ENCODE results near the gene KCNK2.

The KCNK2 gene

DNA sequence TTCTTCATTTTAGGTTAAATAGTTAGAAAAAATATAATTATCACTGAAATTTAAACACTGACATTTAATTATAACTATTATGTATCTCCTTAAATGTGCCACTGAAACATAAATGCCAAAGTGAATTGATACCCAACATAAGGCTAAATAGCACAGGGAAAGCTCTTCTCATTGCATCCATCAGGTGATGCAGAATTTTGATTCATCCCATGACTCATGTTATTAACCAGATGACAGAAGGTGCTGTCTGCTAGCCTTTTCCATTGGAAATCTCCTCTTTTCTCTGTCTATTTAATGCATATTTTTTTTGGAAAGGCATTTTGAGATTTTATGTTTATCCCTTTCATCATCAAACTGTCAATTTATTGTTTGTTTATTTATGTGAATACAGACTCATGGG is 136.8 kb downstream of the KCNK2 start:
- Histone ChIP-seq H4K20me1 (ENCODE audit: insufficient read depth, low read length, poor library complexity, severe bottlenecking) (no peaks in the 10 kb centered on the region), H3K9ac (ENCODE audit: low read depth, low read length, poor library complexity, severe bottlenecking) (no peak overlapping the region), H3K27me3 (ENCODE audit: insufficient read depth, low read length, poor library complexity, severe bottlenecking) (no peaks in the 10 kb centered on the region), H3F3A (ENCODE audit: low read depth) (no peaks in the 10 kb centered on the region), H2AFZ (ENCODE audit: low read length) (no peak overlapping the region), H3K4me2 (ENCODE audit: low read depth, low read length, poor library complexity, severe bottlenecking) (no peak overlapping the region), H3K79me2 (ENCODE audit: insufficient read depth, low read length) (no peaks in the 10 kb centered on the region), H3K9me2 (replicated peaks; ENCODE audit: low read depth, low read length) (no peaks in the 10 kb centered on the region), H3K9me3 (ENCODE audit: insufficient read depth, low read depth, low read length) (no peaks in the 10 kb centered on the region), H3K4me3 (ENCODE audit: low read length, poor library complexity, severe bottlenecking) (no peak overlapping the region), H3K4me1 (ENCODE audit: insufficient read depth, low read length, poor library complexity, severe bottlenecking) (no peaks in the 10 kb centered on the region), H3K36me3 (ENCODE audit: insufficient read depth, low read length) (no peaks in the 10 kb centered on the region)
- no peak for TF ChIP-seq EZH2phosphoT487 (IDR thresholded peaks at IDR 0.05; ENCODE audit: borderline replicate concordance)
- TF ChIP-seq, protein P1, sequence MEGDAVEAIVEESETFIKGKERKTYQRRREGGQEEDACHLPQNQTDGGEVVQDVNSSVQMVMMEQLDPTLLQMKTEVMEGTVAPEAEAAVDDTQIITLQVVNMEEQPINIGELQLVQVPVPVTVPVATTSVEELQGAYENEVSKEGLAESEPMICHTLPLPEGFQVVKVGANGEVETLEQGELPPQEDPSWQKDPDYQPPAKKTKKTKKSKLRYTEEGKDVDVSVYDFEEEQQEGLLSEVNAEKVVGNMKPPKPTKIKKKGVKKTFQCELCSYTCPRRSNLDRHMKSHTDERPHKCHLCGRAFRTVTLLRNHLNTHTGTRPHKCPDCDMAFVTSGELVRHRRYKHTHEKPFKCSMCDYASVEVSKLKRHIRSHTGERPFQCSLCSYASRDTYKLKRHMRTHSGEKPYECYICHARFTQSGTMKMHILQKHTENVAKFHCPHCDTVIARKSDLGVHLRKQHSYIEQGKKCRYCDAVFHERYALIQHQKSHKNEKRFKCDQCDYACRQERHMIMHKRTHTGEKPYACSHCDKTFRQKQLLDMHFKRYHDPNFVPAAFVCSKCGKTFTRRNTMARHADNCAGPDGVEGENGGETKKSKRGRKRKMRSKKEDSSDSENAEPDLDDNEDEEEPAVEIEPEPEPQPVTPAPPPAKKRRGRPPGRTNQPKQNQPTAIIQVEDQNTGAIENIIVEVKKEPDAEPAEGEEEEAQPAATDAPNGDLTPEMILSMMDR (conservative IDR thresholded peaks at IDR 0.05; ENCODE audit: low read length) = no peak

DNA sequence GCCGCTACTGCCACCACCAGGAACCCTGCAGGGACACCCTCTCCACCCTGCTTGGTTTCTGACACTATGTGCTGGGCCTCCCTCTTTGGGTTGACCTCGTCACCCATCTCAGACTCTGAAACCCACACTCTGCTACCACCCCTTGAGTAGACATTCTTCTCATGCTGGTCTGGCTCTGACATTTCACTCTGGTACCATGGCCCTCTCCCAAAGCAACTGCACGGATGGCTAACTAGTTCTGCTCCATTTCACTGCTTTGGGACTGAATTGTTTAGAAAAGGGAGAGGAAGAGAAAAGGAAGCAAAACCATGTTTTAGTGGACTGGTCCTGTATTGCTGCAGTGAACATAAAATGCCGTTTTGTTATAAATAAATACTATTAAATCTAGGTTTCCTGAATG is 137.8 kb downstream of the KCNK2 start:
- H3F3A ChIP-seq (ENCODE audit: low read depth) = no peaks in the 10 kb centered on the region
- no peaks in the 10 kb centered on the region for H4K20me1 ChIP-seq (ENCODE audit: insufficient read depth, low read length, poor library complexity, severe bottlenecking)
- H3K79me2 ChIP-seq (ENCODE audit: insufficient read depth, low read length) = no peaks in the 10 kb centered on the region
- H3K9me2 ChIP-seq (replicated peaks; ENCODE audit: low read depth, low read length) = no peaks in the 10 kb centered on the region
- no peak overlapping the region for H3K9ac ChIP-seq (ENCODE audit: low read depth, low read length, poor library complexity, severe bottlenecking)
- no peak overlapping the region for H3K4me2 ChIP-seq (ENCODE audit: low read depth, low read length, poor library complexity, severe bottlenecking)
- TF ChIP-seq, protein P1 (conservative IDR thresholded peaks at IDR 0.05; ENCODE audit: low read length) = no peak
- no peak for TF ChIP-seq EZH2phosphoT487 (IDR thresholded peaks at IDR 0.05; ENCODE audit: borderline replicate concordance)
- H3K4me3 ChIP-seq (ENCODE audit: low read length, poor library complexity, severe bottlenecking) = no peak overlapping the region
- no peaks in the 10 kb centered on the region for H3K4me1 ChIP-seq (ENCODE audit: insufficient read depth, low read length, poor library complexity, severe bottlenecking)
- no peaks in the 10 kb centered on the region for H3K36me3 ChIP-seq (ENCODE audit: insufficient read depth, low read length)
- H2AFZ ChIP-seq (ENCODE audit: low read length) = no peak overlapping the region
- H3K9me3 ChIP-seq (ENCODE audit: insufficient read depth, low read depth, low read length) = no peaks in the 10 kb centered on the region
- H3K27me3 ChIP-seq (ENCODE audit: insufficient read depth, low read length, poor library complexity, severe bottlenecking) = no peaks in the 10 kb centered on the region

DNA sequence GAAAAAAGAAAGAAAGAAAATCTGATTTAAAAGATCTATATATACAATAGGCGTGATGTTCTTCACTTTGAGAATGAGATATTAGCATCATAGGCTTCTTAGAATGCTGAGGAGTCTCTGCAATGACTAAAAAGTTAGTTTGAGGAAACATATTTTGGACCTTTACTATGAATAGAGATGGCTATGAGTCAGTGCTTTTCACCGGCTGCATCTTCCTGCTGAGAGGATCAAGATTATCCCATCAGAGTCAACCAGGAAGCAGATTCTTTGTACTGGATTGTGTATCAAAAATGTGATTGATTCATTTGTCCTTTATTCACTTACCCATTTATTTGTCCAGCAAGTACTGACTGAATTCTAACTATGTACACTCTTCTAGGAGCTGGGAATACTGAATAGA is 144.2 kb downstream of the KCNK2 start:
- no peak for TF ChIP-seq EZH2phosphoT487 (IDR thresholded peaks at IDR 0.05; ENCODE audit: borderline replicate concordance)
- TF ChIP-seq, protein P1 (conservative IDR thresholded peaks at IDR 0.05; ENCODE audit: low read length) = no peak
- no peak overlapping the region for H2AFZ ChIP-seq (ENCODE audit: low read length)
- H3K27me3 ChIP-seq (ENCODE audit: insufficient read depth, low read length, poor library complexity, severe bottlenecking) = no peaks in the 10 kb centered on the region
- H3K4me1 ChIP-seq (ENCODE audit: insufficient read depth, low read length, poor library complexity, severe bottlenecking) = no peaks in the 10 kb centered on the region
- no peaks in the 10 kb centered on the region for H4K20me1 ChIP-seq (ENCODE audit: insufficient read depth, low read length, poor library complexity, severe bottlenecking)
- no peaks in the 10 kb centered on the region for H3K9me2 ChIP-seq (replicated peaks; ENCODE audit: low read depth, low read length)
- H3K36me3 ChIP-seq (ENCODE audit: insufficient read depth, low read length) = no peaks in the 10 kb centered on the region
- H3K4me2 ChIP-seq (ENCODE audit: low read depth, low read length, poor library complexity, severe bottlenecking) = no peak overlapping the region
- no peaks in the 10 kb centered on the region for H3F3A ChIP-seq (ENCODE audit: low read depth)
- no peak overlapping the region for H3K4me3 ChIP-seq (ENCODE audit: low read length, poor library complexity, severe bottlenecking)
- no peaks in the 10 kb centered on the region for H3K79me2 ChIP-seq (ENCODE audit: insufficient read depth, low read length)
- no peaks in the 10 kb centered on the region for H3K9me3 ChIP-seq (ENCODE audit: insufficient read depth, low read depth, low read length)
- H3K9ac ChIP-seq (ENCODE audit: low read depth, low read length, poor library complexity, severe bottlenecking) = no peak overlapping the region
